Muscle of arm (tissue), 12 donors: ENCODE results near the gene GAL3ST2. TPM values are rescaled to one million over a fixed set of nuclear protein-coding genes. Genes with fewer than 3 reads are reported as not detected.
"Not testable (repeated sequence)": the region's sequence is repeated elsewhere in the genome, so short reads cannot be mapped to it uniquely, and the experiment has no call there.

Experiments
- DNase-seq: peaks from one replicate; pipeline ENCODE4 v3.0.0-alpha.2; 2013
- polyA plus RNA-seq, 12 donors: library from polyadenylated mRNA; unstranded; fragments of 120-200 nt; gene quantifications; one replicate each; pipeline ENCODE4 v1.2.1, GENCODE V29; 2013; ENCODE audit not compliant: insufficient read length in 12 of 12

GAL3ST2 gene
- polyA plus RNA-seq, 12 donors = 0.09 to 0.48 (median 0.21) TPM; not detected in 5

DNA sequence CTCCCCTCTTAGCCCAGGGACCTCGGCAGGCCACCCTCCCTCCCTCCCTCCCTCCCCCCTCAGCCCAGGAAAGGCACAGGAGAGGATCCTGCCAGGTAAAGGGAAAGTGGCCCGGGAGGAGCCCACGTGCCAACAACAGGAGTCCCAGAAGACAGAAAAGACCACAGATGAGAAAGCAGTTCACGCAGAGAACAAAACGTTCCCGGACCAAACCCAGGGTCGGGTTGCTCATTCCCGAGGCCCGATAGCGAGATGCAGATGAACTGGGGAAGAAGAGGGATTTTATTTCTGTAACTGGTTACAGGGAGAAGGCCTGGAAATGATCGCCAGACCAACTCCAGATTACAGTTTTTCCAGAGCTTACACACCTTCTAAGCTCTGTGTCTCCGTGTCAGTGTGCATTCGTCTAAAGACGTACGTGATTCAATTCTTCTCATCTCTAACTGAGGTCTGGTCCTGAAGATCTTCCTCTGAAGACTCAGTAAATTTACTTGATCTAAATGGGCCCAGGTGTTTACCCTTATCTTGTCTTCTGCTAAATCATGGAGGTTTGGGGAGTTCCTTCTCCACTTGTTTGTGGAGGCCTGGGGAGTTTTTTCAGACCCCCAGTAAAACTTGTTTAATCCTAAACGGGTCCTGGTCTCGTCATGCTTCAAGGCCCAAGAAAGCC lies 31.6 kb downstream of the GAL3ST2 start:
- no peak for DNase-seq

GRCh38 chr2:241808721-241809382 lies 32.2 kb downstream of the GAL3ST2 start, which contains the start of gene NEU4:
Gene NEU4, plus strand, starts transcription at chr2:241809193. Its CDS starts 5,292 bp downstream, at chr2:241814485.
- no peak for DNase-seq

DNA sequence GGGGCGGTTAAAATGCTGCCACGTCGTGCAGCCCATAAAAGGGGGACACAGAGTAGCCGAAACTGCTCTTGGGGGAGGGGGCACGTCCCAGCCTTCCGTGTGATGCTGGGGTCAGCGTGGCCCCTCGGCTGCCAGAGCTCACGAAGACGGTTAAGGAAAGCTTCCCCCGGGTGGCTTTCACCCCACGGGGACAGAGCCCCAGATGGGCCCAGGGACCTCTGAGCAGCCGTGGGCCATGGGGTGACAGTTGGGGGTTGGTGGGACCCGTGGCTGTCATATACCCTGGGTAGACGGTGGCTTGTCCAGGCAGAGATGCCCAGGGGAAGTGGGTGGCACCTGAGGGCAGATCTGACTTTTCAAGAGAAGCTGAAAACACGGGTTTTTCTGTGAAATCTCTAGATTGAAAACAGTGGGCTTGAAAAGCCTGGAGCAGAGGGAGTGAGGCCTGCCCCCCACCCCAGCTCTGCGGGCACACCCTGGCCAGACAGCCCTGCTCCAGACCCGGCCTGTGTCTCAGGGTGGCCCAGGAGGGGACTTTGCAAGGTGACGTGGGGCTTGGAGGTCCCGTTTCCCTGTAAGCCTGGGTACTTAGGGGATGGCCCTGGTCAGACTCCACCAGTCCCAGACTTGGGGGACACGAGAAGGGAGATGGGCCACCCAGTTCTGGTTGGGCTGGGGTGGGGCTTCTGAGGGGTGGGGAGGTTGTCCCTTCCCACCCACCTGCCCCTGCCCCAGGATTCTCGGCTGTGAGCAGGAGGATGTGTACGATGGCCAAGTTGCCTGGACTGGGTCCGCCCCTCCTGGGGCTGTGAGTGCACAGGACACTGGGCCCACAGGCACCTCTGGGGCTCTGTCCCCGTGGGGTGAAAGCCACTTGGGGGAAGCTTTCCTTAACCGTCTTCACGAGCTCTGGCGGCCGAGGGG lies 33.0 kb downstream of the GAL3ST2 start:
- DNase-seq = no peak

DNA sequence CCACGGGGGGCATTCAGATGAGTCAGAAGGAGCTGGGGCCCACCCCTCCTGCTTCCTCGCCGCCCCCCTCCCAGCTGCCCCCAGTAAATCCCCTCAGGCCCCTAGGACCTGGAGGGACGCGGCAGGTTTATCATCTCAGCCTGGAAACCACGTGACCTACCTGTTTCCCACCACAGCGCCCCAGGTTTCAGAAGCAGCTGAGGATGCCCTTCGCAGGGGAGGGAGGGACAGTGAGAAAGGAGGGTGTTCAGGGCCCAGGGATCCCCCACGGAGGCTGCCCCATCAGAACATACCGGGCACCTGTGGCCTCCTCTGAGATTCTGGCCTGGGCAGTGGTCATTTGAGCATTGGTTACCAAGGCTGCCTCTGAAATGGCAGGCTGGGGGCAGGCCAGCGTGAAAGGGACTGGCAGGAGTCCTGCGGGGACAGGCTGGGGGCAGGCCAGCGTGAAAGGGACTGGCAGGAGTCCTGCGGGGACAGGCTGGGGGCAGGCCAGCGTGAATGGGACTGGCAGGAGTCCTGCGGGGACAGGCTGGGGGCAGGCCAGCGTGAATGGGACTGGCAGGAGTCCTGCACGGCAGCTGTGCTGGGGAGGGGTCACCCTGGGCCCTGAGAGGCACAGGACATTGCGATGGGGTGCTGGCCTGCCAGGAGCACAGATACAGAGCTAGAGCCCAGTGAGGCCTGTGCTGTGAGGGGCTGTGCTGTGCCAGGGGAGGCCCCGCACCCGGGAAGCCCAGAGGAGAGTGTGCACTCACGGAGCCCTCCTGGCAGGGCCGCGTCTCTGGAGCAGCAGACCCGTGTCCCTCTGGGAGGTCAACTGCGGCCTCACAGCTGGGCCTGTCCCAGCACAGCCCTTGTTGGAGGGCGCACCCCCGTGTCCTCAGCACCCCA lies 33.9 kb downstream of the GAL3ST2 start:
- no peak for DNase-seq

GRCh38 chr2:241811201-241811951 lies 34.8 kb downstream of the GAL3ST2 start:
- no peak for DNase-seq

GRCh38 chr2:241811952-241812729 lies 35.5 kb downstream of the GAL3ST2 start:
- no peak for DNase-seq

- DNase-seq = no peak
Measured at GRCh38 chr2:241812730-241813643, 36.4 kb downstream of the GAL3ST2 start.

DNA sequence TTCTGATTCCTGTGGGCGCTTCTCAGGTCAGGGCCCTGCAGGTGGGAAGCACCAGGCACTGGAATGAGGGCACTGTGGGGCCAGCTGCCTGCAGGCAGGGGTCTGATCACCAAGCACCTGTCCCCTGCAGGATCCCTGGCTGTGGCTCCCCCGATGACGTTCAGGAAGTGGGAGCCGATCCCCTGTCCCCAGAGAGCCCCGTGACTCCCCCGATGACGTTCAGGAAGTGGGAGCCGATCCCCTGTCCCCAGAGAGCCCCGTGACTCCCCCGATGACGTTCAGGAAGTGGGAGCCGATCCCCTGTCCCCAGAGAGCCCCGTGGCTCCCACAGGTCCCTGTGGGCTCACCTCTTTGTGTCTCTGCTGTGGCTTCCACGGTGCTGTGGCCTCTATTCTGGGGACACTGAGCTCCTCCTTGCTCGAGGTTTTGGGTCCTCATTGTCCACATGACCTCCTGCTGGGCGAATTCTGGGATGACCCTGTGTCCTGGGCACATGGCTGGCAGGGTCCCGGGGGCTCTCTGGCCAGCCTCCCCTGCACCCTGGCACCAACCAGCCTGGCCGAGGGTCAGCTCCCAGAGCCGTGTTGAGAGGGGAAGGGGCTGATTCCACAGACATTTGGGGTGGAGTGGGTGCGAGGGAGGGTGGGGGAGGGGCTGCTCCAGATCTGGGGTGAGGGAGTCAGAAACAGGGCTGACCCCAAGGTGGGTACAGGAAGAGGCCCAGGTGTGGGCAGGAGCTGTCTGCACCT lies 37.2 kb downstream of the GAL3ST2 start:
- DNase-seq = no peak

DNA sequence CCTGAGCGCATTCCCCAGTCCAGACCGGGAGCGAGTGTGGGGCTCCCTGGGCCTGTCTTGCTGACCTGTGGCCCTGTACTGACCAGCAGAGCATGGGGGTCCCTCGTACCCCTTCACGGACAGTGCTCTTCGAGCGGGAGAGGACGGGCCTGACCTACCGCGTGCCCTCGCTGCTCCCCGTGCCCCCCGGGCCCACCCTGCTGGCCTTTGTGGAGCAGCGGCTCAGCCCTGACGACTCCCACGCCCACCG lies 37.7 kb downstream of the GAL3ST2 start:
- DNase-seq = no peak

- no peak for DNase-seq
Measured at GRCh38 chr2:241814643-241815476, 38.2 kb downstream of the GAL3ST2 start.

GRCh38 chr2:241815477-241816430 lies 39.1 kb downstream of the GAL3ST2 start:
- DNase-seq = no peak

DNA sequence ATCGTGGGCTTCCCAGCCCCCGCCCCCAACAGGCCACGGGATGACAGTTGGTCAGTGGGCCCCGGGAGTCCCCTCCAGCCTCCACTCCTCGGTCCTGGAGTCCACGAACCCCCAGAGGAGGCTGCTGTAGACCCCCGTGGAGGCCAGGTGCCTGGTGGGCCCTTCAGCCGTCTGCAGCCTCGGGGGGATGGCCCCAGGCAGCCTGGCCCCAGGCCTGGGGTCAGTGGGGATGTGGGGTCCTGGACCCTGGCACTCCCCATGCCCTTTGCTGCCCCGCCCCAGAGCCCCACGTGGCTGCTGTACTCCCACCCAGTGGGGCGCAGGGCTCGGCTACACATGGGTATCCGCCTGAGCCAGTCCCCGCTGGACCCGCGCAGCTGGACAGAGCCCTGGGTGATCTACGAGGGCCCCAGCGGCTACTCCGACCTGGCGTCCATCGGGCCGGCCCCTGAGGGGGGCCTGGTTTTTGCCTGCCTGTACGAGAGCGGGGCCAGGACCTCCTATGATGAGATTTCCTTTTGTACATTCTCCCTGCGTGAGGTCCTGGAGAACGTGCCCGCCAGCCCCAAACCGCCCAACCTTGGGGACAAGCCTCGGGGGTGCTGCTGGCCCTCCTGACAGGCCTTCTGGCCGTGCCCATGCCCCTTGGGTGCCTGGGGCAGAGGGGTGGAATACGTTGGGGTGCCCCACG lies 40.0 kb downstream of the GAL3ST2 start:
- DNase-seq = no peak

DNA sequence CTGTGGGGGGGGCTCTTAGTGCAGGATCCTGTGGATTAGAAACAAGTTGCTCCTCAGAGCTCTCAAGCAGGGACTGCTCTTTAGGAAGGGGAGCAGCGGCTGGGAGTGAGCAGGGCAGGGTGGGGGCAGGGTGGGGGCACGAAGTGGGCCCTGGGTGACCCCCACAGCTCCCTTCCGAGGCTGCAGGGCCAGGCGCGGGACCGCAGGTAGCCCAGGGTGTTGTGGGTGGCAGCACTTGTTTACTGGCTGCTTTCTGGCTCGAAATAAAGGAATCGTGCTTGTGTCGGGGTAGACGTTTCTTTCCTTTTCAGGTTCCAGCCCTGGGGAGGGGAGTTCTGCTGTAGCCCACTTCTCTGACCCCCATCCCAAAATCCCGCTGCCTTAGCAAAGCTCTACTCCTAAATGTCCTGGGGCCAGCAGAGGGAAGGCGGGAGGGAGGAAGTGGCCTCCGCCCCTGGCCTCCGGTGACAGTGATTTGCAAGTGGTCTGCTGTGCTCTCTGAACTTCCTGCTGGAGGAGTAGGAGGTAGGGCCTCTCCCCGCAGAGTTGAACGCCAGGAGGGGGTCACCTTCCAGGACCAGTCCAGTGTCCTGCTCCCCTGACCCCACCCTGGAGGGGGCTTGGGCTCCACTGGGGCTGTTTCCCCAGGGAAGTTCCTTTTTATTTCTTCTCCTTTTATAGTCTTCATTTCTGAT lies 40.7 kb downstream of the GAL3ST2 start:
- DNase-seq = no peak

- DNase-seq = not testable (repeated sequence)
Measured at GRCh38 chr2:241817821-241818215, 41.2 kb downstream of the GAL3ST2 start.
